ENCODE data around the gene PTPRE. TPM values are rescaled to one million over a fixed set of nuclear protein-coding genes. Genes with fewer than 3 reads are reported as not detected.

PTPRE gene
- total RNA-seq, 2 experiments from 2014 or later, result 26.8 to 37.3 TPM

GRCh38 chr10:127875449-127875765, 31.5 kb upstream of the PTPRE start:
- H3K27ac Mint-ChIP-seq, result no peak overlapping the region
- POLR2A ChIA-PET, result no interaction called here
- DNase-seq (no peak), ATAC-seq (ENCODE audit: low read depth) (no peak)
- H3K27me3 Mint-ChIP-seq, result peaks cover 15% of the 10 kb centered on the region
- peaks cover 10% of the 10 kb centered on the region for H3K4me1 Mint-ChIP-seq
- no peak overlapping the region for H3K4me3 Mint-ChIP-seq
- H3K9me3 Mint-ChIP-seq, result no peaks in the 10 kb centered on the region
- no peaks in the 10 kb centered on the region for H3K36me3 Mint-ChIP-seq

- ATAC-seq (ENCODE audit: low read depth), result no peak
- Mint-ChIP-seq H3K9me3 (no peaks in the 10 kb centered on the region), H3K4me1 (peaks cover 13% of the 10 kb centered on the region), H3K36me3 (no peaks in the 10 kb centered on the region), H3K27ac (no peak overlapping the region), H3K27me3 (peaks cover 12% of the 10 kb centered on the region), H3K4me3 (no peak overlapping the region)
- POLR2A ChIA-PET, result no interaction called here
- no peak for DNase-seq
Measured at GRCh38 chr10:127875916-127876315, 31.0 kb upstream of the PTPRE start.

GRCh38 chr10:127877116-127877515, 29.8 kb upstream of the PTPRE start:
- Mint-ChIP-seq H3K9me3 (no peaks in the 10 kb centered on the region), H3K4me3 (no peak overlapping the region), H3K27ac (no peak overlapping the region), H3K27me3 (peaks cover 6% of the 10 kb centered on the region), H3K4me1 (peaks cover 13% of the 10 kb centered on the region), H3K36me3 (no peaks in the 10 kb centered on the region)
- POLR2A ChIA-PET, result no interaction called here
- ATAC-seq (ENCODE audit: low read depth) (no peak), DNase-seq (no peak)

GRCh38 chr10:127877699-127878098, 29.2 kb upstream of the PTPRE start:
- ATAC-seq (ENCODE audit: low read depth), result no peak
- no peak overlapping the region for H3K27ac Mint-ChIP-seq
- H3K27me3 Mint-ChIP-seq, result peaks cover 6% of the 10 kb centered on the region
- no peak for DNase-seq
- H3K4me3 Mint-ChIP-seq, result no peak overlapping the region
- peaks cover 16% of the 10 kb centered on the region for H3K4me1 Mint-ChIP-seq
- no peaks in the 10 kb centered on the region for H3K36me3 Mint-ChIP-seq
- POLR2A ChIA-PET, result no interaction called here
- no peaks in the 10 kb centered on the region for H3K9me3 Mint-ChIP-seq

GRCh38 chr10:127878475-127879055, 28.3 kb upstream of the PTPRE start:
- DNase-seq (no peak), ATAC-seq (ENCODE audit: low read depth) (no peak)
- Mint-ChIP-seq H3K27me3 (peaks cover 6% of the 10 kb centered on the region), H3K4me3 (no peak overlapping the region), H3K36me3 (no peaks in the 10 kb centered on the region), H3K4me1 (peaks cover 16% of the 10 kb centered on the region), H3K9me3 (no peaks in the 10 kb centered on the region), H3K27ac (no peak overlapping the region)
- POLR2A ChIA-PET, result no interaction called here

- ATAC-seq (ENCODE audit: low read depth), result peak; percentile 71
- H3K4me1 Mint-ChIP-seq, result peaks cover 16% of the 10 kb centered on the region
- DNase-seq, result no peak
Measured at GRCh38 chr10:127880557-127880956, 26.3 kb upstream of the PTPRE start.

GRCh38 chr10:127881262-127881661, 25.6 kb upstream of the PTPRE start:
- Mint-ChIP-seq H3K36me3 (no peaks in the 10 kb centered on the region), H3K4me1 (peaks cover 16% of the 10 kb centered on the region), H3K9me3 (no peaks in the 10 kb centered on the region)

More at GRCh38 chr10:127880557-127880956, 26.3 kb upstream of the PTPRE start:
- Mint-ChIP-seq H3K27ac (peak overlapping the region; percentile 54), H3K36me3 (no peaks in the 10 kb centered on the region), H3K4me3 (no peak overlapping the region), H3K27me3 (peaks cover 6% of the 10 kb centered on the region), H3K9me3 (no peaks in the 10 kb centered on the region)
- POLR2A ChIA-PET, result interaction anchor here (0.9 kb wide), 1 partner anchor 182 kb away, joined by 3 read pairs; no protein-coding TSS in a partner anchor

GRCh38 chr10:127882391-127882790, 24.5 kb upstream of the PTPRE start:
- no peak for ATAC-seq (ENCODE audit: low read depth)
- no peak overlapping the region for H3K27ac Mint-ChIP-seq
- POLR2A ChIA-PET, result no interaction called here
- H3K4me1 Mint-ChIP-seq, result peaks cover 14% of the 10 kb centered on the region
- DNase-seq, result no peak
- no peaks in the 10 kb centered on the region for H3K9me3 Mint-ChIP-seq
- no peak overlapping the region for H3K4me3 Mint-ChIP-seq
- no peaks in the 10 kb centered on the region for H3K36me3 Mint-ChIP-seq
- peaks cover 4% of the 10 kb centered on the region for H3K27me3 Mint-ChIP-seq

More at GRCh38 chr10:127881262-127881661, 25.6 kb upstream of the PTPRE start:
- H3K27ac Mint-ChIP-seq, result no peak overlapping the region
- ATAC-seq (ENCODE audit: low read depth), result no peak
- no peak overlapping the region for H3K4me3 Mint-ChIP-seq
- no peak for DNase-seq
- peaks cover 4% of the 10 kb centered on the region for H3K27me3 Mint-ChIP-seq
- POLR2A ChIA-PET, result no interaction called here

GRCh38 chr10:127882801-127883459, 24.0 kb upstream of the PTPRE start:
- ATAC-seq (ENCODE audit: low read depth) (no peak), DNase-seq (no peak)
- Mint-ChIP-seq H3K4me3 (no peak overlapping the region), H3K27ac (no peak overlapping the region), H3K27me3 (no peaks in the 10 kb centered on the region), H3K36me3 (no peaks in the 10 kb centered on the region), H3K4me1 (peaks cover 11% of the 10 kb centered on the region), H3K9me3 (no peaks in the 10 kb centered on the region)
- POLR2A ChIA-PET, result no interaction called here

- DNase-seq (no peak), ATAC-seq (ENCODE audit: low read depth) (no peak)
- Mint-ChIP-seq H3K27me3 (no peaks in the 10 kb centered on the region), H3K4me1 (peaks cover 11% of the 10 kb centered on the region), H3K9me3 (no peaks in the 10 kb centered on the region), H3K27ac (no peak overlapping the region), H3K4me3 (no peak overlapping the region), H3K36me3 (no peaks in the 10 kb centered on the region)
- POLR2A ChIA-PET, result no interaction called here
Measured at GRCh38 chr10:127883516-127883915, 23.4 kb upstream of the PTPRE start.

GRCh38 chr10:127884501-127884900, 22.4 kb upstream of the PTPRE start:
- POLR2A ChIA-PET, result no interaction called here
- ATAC-seq (ENCODE audit: low read depth) (no peak), DNase-seq (no peak)
- Mint-ChIP-seq H3K36me3 (no peaks in the 10 kb centered on the region), H3K4me3 (no peak overlapping the region), H3K9me3 (no peaks in the 10 kb centered on the region), H3K4me1 (peaks cover 11% of the 10 kb centered on the region), H3K27ac (no peak overlapping the region), H3K27me3 (no peaks in the 10 kb centered on the region)

GRCh38 chr10:127886371-127887051, 20.4 kb upstream of the PTPRE start:
- ATAC-seq (ENCODE audit: low read depth) (no peak), DNase-seq (no peak)
- Mint-ChIP-seq H3K4me3 (no peak overlapping the region), H3K36me3 (no peaks in the 10 kb centered on the region), H3K9me3 (no peaks in the 10 kb centered on the region), H3K27me3 (no peaks in the 10 kb centered on the region), H3K27ac (no peak overlapping the region), H3K4me1 (peaks cover 3% of the 10 kb centered on the region)
- POLR2A ChIA-PET, result no interaction called here

- POLR2A ChIA-PET, result no interaction called here
- DNase-seq, result no peak
- no peak for ATAC-seq (ENCODE audit: low read depth)
- no peak overlapping the region for H3K27ac Mint-ChIP-seq
- no peaks in the 10 kb centered on the region for H3K36me3 Mint-ChIP-seq
- H3K4me3 Mint-ChIP-seq, result no peak overlapping the region
- H3K4me1 Mint-ChIP-seq, result no peaks in the 10 kb centered on the region
- peaks cover 2% of the 10 kb centered on the region for H3K27me3 Mint-ChIP-seq
- no peaks in the 10 kb centered on the region for H3K9me3 Mint-ChIP-seq
Measured at GRCh38 chr10:127887541-127888415, 19.1 kb upstream of the PTPRE start.
